ENCODE results near the gene OCA2.

OCA2 gene

DNA sequence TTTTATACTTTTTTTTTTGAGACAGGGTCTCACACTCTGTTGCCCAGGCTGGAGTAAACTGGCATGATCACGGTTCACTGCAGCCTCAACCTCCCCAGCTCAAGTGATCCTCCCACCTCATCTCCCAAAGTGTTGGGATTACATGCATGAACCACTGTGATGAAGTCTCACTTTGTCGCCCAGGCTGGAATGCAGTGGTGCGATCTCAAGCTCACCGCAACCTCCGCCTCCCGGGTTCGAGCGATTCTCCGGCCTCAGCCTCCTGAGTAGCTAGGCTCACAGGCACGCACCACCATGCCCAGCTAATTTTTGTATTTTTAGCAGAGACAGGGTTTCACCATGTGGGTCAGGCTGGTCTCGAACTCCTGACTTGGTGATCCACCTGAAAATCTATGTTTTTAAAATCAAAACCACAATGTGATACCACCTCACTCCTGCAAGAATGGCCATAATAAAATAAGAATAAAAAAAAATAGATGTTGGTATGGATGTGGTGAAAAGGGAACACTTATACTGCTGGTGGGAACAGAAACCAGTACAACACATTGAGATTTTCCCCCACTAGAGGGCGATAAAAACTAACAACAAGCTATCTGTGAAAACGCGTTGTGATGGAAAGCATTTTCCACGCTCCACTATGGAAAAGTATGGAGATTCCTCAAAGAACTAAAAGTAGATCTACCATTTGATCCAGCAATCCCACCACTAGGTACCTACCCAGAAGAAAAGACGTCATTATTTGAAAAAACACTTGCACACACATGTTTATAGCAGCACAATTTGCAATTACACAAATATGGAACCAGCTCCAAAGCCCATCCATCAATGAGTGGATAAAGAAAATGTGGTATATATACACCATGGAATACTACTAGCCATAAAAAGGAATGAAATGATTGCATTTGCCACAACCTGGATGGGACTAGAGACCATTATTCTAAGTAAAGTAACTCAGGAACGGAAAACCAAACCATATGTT is 26.8 kb upstream of the OCA2 start:
- H3K4me2 ChIP-seq (ENCODE audit: low read length), result no peak overlapping the region
- H3K4me1 ChIP-seq (ENCODE audit: low read length), result peaks cover 14% of the 10 kb centered on the region
- no peak overlapping the region for H2AFZ ChIP-seq (ENCODE audit: low read depth, low read length)
- no peak overlapping the region for H3K4me3 ChIP-seq (ENCODE audit: low read length)
- no peaks in the 10 kb centered on the region for H4K20me1 ChIP-seq (ENCODE audit: insufficient read depth, low read length)
- H3K27ac ChIP-seq (ENCODE audit: low read length), result no peak overlapping the region
- no peak overlapping the region for H3K9ac ChIP-seq (ENCODE audit: low read length)
- H3K36me3 ChIP-seq (replicated peaks; ENCODE audit: low read depth, low read length), result peaks cover 4% of the 10 kb centered on the region
- peak; percentile 65 for TF ChIP-seq CTCF (IDR thresholded peaks at IDR 0.05; ENCODE audit: low read depth, low read length)
- TF ChIP-seq EZH2phosphoT487 (IDR thresholded peaks at IDR 0.05; ENCODE audit: low read depth), result no peak
- H3K9me3 ChIP-seq (ENCODE audit: insufficient read depth, low read length), result no peaks in the 10 kb centered on the region
- H3K27me3 ChIP-seq (ENCODE audit: low read depth, low read length), result no peaks in the 10 kb centered on the region
- no peaks in the 10 kb centered on the region for H3K79me2 ChIP-seq (ENCODE audit: low read length)

GRCh38 chr15:28124841-28125240 is 25.7 kb upstream of the OCA2 start:
- Histone ChIP-seq H3K9me3 (ENCODE audit: insufficient read depth, low read length) (no peaks in the 10 kb centered on the region), H3K27me3 (ENCODE audit: low read depth, low read length) (no peaks in the 10 kb centered on the region), H3K27ac (ENCODE audit: low read length) (no peak overlapping the region), H2AFZ (ENCODE audit: low read depth, low read length) (no peak overlapping the region), H4K20me1 (ENCODE audit: insufficient read depth, low read length) (no peaks in the 10 kb centered on the region), H3K36me3 (replicated peaks; ENCODE audit: low read depth, low read length) (no peaks in the 10 kb centered on the region), H3K4me2 (ENCODE audit: low read length) (no peak overlapping the region), H3K9ac (ENCODE audit: low read length) (no peak overlapping the region), H3K4me3 (ENCODE audit: low read length) (no peak overlapping the region), H3K4me1 (ENCODE audit: low read length) (peaks cover 14% of the 10 kb centered on the region), H3K79me2 (ENCODE audit: low read length) (no peaks in the 10 kb centered on the region)
- no peak for TF ChIP-seq EZH2phosphoT487 (IDR thresholded peaks at IDR 0.05; ENCODE audit: low read depth)
- TF ChIP-seq CTCF (IDR thresholded peaks at IDR 0.05; ENCODE audit: low read depth, low read length), result no peak

DNA sequence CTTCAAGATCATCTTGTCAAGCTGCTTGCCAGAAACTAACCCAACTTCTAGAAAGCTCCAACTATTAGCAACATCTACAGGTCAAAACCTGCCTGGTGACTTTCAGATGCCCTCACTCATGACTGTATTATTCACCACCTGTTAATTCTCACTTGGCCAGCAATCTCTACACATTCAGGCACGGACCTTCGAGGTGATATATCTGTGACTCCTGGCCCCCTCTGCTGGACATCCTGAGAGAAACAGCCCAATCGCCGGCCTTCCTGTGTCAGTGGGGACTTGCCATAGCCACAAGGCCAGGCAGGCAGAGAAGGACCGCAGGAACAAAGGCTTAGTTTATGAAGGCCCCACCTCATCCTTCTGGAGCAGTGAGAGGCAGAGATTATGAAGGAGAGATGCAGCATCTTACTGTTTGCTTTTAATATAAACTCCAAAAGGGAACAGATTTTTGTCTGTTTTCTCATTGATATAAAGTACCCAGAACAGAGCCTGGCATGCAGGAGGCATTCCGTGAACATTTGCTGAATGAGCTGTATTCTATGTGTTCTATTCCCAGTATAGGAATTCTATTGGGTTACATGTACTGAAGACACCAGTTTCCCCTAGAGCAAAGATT is 24.4 kb upstream of the OCA2 start:
- Histone ChIP-seq H3K9me3 (ENCODE audit: insufficient read depth, low read length) (no peaks in the 10 kb centered on the region), H3K4me3 (ENCODE audit: low read length) (no peak overlapping the region), H3K27ac (ENCODE audit: low read length) (no peak overlapping the region), H3K9ac (ENCODE audit: low read length) (no peak overlapping the region), H3K79me2 (ENCODE audit: low read length) (no peaks in the 10 kb centered on the region), H2AFZ (ENCODE audit: low read depth, low read length) (no peak overlapping the region), H3K4me1 (ENCODE audit: low read length) (peaks cover 12% of the 10 kb centered on the region), H3K4me2 (ENCODE audit: low read length) (no peak overlapping the region), H3K36me3 (replicated peaks; ENCODE audit: low read depth, low read length) (no peaks in the 10 kb centered on the region), H4K20me1 (ENCODE audit: insufficient read depth, low read length) (no peaks in the 10 kb centered on the region), H3K27me3 (ENCODE audit: low read depth, low read length) (no peaks in the 10 kb centered on the region)
- TF ChIP-seq CTCF (IDR thresholded peaks at IDR 0.05; ENCODE audit: low read depth, low read length) (peak; percentile 61), EZH2phosphoT487 (IDR thresholded peaks at IDR 0.05; ENCODE audit: low read depth) (no peak)
